GM08714 (cell line): ENCODE data around the gene NIT1.

Source experiments
- H3K4me3 ChIP-seq: fragments of 200-500 bp; sonication (Bioruptor generic); 2 replicates; pipeline ENCODE4 v1.5.1; 2014; ENCODE audit warnings: mild to moderate bottlenecking, low read length, inconsistent platforms
- ZNF274 ChIP-seq: IDR thresholded peaks from 2 replicates; pipeline ENCODE4 v1.6.1; 2012; ENCODE audit warnings: mild to moderate bottlenecking, low read depth, low read length

Gene NIT1

DNA sequence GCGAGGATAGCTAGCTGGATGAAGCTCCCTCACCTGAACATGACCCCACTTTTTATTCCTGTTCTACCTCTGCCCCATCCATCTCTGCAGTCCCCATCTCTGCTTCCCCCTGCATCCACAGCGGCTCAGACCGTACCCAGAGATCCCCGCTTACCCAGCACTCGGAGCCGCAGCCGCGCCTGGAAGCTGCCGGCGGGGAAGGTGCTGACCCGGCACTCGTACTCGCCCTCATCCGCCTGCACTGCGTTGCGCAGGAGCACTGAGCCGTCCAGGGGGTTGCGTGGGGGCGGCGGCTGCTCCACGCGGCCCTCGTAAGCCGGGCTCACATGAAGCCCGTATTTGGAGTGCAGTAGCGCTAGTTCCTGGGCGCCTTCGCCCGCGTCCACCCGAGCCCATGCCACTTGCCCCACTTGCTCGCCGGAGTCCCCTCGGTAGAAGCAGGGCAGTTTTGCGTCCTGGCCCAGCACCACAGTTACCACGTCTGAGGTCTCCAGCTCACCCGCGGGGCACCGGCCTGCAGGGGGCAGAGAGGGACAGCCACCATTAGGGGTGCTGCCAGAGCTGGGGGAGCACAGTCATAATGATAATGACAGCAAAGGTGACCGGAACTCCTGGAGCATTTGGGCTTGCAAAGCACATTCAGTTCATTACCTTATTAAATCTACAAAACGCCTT, 38.3 kb upstream of the NIT1 start:
- no peak for TF ChIP-seq ZNF274

GRCh38 chr1:161080441-161081405, 37.2 kb upstream of the NIT1 start:
- no peak for TF ChIP-seq ZNF274
- no peak overlapping the region for H3K4me3 ChIP-seq

More for the DNA sequence above, 38.3 kb upstream of the NIT1 start:
- H3K4me3 ChIP-seq = no peak overlapping the region

DNA sequence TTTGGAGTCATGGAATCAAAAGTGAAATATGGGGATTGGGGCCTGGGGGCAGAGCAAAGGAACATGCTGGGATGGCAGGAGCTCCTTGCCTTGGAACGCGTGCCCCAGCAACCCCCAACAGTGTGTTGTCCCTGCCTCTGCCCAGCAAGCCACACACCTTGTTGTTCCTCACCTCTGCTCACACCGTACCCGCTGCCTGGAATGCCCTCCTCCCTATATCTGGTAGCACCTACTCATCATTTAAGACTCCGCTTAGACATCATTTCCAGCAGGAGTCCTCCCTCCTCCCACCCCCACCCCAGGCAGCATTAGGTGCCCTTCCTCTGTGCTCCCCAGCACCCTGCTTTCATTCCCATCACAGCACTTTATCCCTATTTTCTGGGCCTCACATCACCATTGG, 36.4 kb upstream of the NIT1 start:
- TF ChIP-seq ZNF274 = no peak
- no peak overlapping the region for H3K4me3 ChIP-seq

- no peak overlapping the region for H3K4me3 ChIP-seq
- no peak for TF ChIP-seq ZNF274
These were observed 35.4 kb upstream of the NIT1 start for GRCh38 chr1:161082483-161082882.

GRCh38 chr1:161082996-161083747, 34.7 kb upstream of the NIT1 start:
- no peak overlapping the region for H3K4me3 ChIP-seq

DNA sequence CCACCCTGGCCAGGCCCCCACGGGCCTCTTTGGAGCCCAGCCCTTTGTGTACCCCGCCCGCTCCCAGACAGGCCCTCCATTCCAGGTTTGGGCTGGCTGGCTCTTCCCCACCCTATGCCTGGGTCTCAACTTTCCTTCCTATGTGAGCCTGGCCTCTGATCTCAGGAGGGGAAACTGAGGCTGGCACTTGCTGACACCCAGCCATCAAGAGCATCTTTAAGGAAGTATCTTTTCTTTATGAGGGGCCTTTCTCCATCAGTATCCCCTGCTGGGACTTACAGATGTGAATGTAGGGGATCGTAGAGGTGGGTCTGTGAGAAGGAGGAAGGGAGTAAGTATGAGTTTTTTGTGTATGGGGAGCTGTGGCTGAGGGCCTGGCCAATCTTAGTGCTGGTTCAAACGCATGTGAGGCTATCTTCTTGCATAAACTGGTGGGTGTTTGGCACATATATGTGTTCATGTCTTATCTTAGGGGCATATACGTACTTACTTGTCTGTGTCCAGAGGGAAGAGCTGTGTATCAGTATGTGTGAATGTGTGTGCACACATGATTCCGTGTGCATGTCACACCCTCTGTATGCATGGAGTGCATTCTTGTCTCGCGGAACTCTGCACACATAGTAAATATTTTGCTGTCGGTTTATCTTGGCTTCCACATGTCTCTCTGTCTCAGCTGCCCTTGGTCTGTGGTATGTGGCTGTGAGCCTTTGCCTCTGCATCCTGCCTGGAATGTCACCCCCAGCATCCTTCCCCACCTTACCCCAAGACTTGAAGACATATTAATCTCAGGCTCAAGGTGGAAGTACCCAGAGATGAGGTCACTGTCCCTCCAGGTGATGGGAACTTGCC, 33.9 kb upstream of the NIT1 start:
- TF ChIP-seq ZNF274 = no peak
- H3K4me3 ChIP-seq = no peak overlapping the region

More at GRCh38 chr1:161082996-161083747, 34.7 kb upstream of the NIT1 start:
- TF ChIP-seq ZNF274 = no peak

DNA sequence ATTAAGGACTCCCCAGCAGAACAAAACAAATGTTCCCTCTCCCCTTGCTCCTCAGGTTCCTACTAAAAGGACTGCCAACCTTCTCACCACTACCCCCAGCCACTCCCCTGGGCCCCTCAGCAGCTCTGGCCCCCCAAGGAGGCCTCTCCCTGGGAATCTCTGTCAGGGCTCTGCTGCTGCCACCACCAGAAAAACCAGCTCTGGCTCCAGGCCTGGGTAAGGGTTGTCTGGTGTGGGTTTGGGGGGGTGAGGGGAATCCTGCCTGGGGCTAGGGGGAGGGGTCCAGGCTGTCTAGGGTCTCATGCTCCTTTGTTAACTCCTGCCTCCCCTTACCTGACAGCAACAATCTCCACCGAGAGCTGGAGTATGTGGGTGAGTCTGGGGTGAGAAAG, 33.3 kb upstream of the NIT1 start:
- no peak for TF ChIP-seq ZNF274
- no peak overlapping the region for H3K4me3 ChIP-seq

- no peak for TF ChIP-seq ZNF274
- no peak overlapping the region for H3K4me3 ChIP-seq
These were observed 32.7 kb upstream of the NIT1 start for GRCh38 chr1:161085165-161085564.

GRCh38 chr1:161086457-161086856, 31.4 kb upstream of the NIT1 start:
- no peak overlapping the region for H3K4me3 ChIP-seq
- TF ChIP-seq ZNF274 = no peak

DNA sequence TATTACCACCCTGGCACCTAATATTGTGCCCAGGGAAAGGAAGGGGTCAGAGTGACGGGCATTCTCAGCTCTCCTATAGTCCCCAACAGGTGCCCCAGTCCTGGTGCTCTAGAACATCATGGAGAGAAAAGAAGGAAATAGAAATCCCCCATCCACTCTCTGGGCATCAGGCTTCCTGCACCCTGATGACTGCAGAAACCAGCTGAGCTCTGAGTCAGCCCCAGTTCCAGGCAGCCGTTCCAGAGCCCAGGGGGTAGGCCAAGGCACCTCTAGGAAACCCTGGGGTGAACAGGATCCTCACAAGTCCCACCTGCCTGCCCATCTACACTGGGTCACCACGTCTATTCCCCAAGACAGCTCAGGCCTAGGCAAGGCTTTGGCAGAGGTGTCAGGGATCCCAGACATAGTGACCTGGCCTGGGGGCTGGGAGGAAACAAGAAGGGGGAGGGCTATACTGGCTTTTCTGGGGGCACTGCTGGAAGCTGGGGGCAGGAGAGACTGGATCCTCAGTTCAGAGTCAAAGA, 29.3 kb upstream of the NIT1 start:
- no peak overlapping the region for H3K4me3 ChIP-seq
- TF ChIP-seq ZNF274 = no peak

DNA sequence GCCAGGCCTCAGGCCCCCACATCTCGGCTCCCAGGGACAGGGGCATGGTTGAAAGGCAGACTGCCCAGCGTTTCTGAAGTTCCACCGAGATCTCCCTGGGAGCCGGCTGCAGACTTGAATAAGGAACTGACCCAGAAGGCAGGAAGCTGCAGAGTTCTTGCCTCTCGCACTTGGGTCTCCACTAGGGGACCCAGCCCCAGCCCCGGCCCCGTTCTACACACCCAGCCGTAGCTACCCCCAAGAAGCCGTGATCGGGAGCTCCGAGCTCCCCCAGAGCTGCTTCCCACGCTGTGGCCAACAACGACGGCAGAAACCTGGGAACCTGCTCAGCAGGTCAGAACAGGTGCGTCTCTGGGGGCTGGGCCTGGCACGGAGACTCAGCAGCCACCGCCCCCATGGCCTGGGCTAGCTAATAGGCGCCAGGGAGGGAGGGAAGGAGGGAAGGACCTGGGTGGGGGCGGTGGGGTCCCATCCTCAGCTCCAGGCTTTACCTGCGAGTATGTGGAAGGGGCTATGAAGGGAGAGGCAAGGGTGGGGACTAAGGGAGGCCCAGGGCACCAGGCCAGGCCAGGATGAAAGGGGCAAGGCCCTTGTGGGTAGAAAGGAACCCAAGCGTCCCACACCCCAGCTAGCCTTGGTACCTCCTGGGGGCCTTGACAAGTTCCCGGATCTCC, 28.5 kb upstream of the NIT1 start, which contains the start of gene NECTIN4:
NECTIN4 (minus strand) TSS at position 308 of the 674 bp plus-strand sequence; CDS start at position 46, 262 bp downstream.
- no peak for TF ChIP-seq ZNF274
- no peak within 1 kb of the TSS for H3K4me3 ChIP-seq

GRCh38 chr1:161089938-161090337, 28.0 kb upstream of the NIT1 start:
- no peak overlapping the region for H3K4me3 ChIP-seq

DNA sequence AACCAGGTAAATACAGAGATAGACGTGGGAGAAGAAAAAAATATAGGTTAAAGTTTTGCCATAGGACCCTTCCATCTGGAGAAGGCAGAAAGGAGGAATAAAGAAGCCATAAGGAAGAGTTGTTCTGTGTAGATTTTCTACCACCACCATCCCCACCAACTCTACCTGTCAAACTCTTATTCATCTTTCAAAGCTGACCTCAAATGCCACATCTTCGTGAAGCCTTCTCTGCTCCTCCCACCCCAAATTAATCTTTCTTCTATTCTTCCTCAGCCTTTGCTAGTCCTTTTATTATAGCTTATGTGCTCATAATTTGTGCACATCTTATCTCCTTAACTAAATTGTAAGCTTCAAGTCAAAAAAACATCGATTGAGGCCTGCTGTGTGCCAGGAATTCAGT, 27.3 kb upstream of the NIT1 start:
- TF ChIP-seq ZNF274 = no peak
- H3K4me3 ChIP-seq = no peak overlapping the region

More at GRCh38 chr1:161089938-161090337, 28.0 kb upstream of the NIT1 start:
- TF ChIP-seq ZNF274 = no peak
